GM12874 (cell line): Measurements from ENCODE around the gene FADS1.

ENCODE experiments used
- CTCF ChIP-seq: IDR thresholded peaks from 2 replicates; pipeline ENCODE4 v1.5.1; 2011; ENCODE audit warnings: low read depth, mild to moderate bottlenecking, control low read depth, low read length, moderate library complexity; ENCODE audit not compliant: insufficient read depth

FADS1 gene

GRCh38 chr11:61764606-61765260, 52.1 kb downstream of the FADS1 start:
- TF ChIP-seq CTCF, result no peak

GRCh38 chr11:61763930-61764605, 52.7 kb downstream of the FADS1 start:
- TF ChIP-seq CTCF, result no peak

- TF ChIP-seq CTCF, result no peak
Measured at GRCh38 chr11:61762798-61763197, 54.0 kb downstream of the FADS1 start.

- no peak for TF ChIP-seq CTCF
Measured at GRCh38 chr11:61762223-61762615, 54.6 kb downstream of the FADS1 start.

GRCh38 chr11:61761440-61762222, 55.2 kb downstream of the FADS1 start:
- TF ChIP-seq CTCF, result no peak

GRCh38 chr11:61760946-61761345, 55.9 kb downstream of the FADS1 start:
- no peak for TF ChIP-seq CTCF

- no peak for TF ChIP-seq CTCF
Measured at GRCh38 chr11:61757213-61757862, 59.5 kb downstream of the FADS1 start.
